ENCODE results near the gene DTX4. TPM values are rescaled to one million over a fixed set of nuclear protein-coding genes. Genes with fewer than 3 reads are reported as not detected.
A peak's percentile ranks its signal among the peaks of the same experiment; 100 is the strongest.

Gene DTX4
- total RNA-seq, 1 donor from 2014 or later: 3.3 TPM

DNA sequence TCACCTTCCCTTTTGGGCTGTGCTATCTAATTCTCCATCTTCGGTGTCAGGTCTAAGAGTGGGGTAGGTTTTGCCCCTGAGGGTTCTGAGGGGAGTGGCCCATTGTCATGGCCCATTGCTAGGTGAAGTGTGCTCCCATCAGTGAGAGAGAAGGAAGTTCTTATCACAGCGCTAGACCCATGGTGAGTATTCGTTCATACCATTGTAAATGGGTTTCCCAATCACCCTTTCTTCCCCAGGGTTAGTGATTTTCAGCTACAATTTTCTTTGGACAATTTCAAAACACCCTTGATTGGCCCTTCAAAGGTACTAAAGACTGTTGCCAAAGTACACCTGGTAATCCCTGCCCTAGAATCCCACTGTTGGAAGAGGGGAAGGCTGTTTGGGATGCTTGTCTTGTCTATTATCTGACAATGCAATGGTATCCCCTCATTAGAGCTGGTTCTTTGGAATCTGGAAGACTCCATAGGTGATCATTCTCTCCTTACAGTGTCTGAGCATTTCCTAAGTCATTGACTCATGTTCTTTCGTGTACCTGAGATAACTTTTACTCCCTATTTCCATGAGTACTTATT, 20.6 kb downstream of the DTX4 start:
- no peak for ATAC-seq

GRCh38 chr11:59193587-59194130, 21.7 kb downstream of the DTX4 start:
- no peak for ATAC-seq

- ATAC-seq: no peak
Observed at GRCh38 chr11:59195586-59195985, 23.7 kb downstream of the DTX4 start.

GRCh38 chr11:59196777-59197176, 24.8 kb downstream of the DTX4 start:
- ATAC-seq: no peak

DNA sequence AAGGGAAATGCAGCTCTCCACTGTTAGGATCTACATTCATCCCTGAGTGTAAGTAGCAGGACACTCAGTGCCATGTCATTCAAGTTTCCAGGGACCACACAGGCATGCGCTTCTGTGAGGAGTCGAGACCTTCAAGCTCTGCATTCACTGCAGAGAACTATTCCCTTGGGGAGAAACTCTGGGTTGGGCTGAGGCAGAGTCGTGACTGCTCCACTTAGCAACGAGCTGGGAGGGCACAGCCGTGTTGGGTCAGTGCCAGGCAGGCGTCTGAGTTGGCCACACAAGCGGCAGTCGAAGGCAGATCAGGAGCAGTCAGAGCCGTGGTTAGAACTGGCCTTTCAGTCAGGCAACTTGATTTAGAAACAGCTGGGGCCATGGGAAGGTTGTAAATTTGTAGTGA, 26.1 kb downstream of the DTX4 start:
- ATAC-seq: peak; percentile 22

DNA sequence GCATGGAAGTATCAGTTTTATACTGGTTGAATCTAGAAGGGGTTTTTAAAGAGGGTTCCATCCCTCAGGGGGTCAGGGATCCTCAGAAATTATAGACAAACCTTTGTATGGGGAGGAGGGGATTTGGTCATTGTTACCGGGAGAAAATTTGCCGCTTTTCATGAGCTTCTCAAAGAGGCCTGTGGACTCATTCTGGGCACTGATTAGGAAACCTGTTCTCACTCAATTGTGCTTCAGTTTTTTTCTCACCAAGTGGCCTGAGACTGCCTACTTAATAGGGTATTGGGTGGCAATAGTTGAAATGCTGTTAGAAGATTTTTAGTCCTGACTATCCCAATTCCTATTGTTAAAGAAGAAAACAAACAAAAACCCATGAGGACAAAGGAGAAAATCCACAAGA, 26.8 kb downstream of the DTX4 start:
- ATAC-seq: no peak

DNA sequence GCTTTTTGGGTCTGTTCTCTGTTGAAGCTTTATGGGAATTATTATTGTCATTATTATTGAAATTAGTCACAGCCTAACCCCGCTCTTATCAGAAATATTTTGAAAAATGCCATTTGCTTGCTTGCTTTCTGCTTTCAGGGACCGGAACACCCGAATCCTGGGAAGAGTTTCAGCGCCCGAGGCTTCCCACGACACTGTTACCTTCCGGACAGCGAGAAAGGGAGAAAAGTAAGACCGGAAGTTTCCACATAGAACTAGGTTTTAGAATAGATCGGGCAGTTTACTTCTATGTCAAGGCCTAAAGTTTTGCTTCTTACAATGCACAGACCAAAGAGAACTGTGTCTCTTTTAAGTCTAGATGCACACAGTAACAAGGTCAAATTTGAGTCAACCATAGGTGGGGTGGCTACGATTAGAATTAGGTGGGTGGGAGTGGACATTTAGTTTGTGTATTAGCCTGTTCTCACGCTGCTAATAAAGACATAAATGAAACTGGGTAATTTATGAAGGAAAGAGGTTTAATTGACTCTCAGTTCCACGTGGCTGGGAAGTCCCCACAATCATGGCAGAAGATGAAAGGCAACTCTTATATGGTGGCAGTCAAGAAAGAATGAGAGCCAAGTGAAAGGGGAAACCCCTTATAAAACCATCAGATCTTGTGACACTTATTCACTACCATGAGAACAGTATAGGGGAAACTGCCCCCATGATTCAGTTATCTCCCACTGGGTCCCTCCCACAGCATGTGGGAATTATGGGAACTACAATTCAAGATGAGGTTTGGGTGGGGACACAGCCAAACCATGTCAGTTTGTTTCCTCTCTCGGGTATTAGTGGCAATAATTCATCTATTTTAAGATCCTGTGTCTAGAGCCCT, 27.9 kb downstream of the DTX4 start:
- ATAC-seq: no peak

DNA sequence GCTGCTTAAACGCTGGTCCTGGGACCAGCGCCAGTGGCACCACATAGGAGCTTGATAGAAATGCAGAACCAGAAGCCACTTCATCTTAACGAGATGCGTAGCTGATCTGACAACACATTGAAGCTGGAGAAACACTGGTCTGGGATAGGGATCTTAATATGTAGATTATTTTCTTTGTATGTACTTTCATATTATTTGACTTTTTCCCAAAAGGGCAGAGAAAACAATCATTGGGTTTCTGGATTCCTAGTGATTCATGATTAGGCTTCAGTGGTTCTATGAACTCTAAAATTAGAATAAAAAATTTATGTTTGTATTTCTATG, 28.5 kb downstream of the DTX4 start:
- no peak for ATAC-seq

DNA sequence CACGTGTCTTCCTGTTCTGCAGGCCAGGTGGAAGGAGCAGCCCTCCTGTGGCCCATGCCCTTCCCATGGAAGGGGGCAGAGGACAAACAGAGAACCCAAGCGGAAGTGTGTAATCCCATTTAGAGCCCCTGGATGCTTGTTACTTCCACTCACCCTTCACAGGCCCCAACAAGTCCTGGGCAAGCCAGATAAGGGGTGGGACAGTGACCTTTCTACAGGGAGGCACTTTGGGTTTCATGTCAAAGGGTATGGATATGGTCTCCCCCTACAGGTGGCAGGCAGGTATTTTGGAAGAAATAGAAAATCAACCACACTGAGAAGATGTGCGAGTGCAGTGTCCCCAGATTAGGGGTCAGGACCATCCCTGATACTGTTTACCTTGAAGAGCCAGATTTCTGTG, 29.4 kb downstream of the DTX4 start:
- ATAC-seq: peak; percentile 35

GRCh38 chr11:59204746-59205145, 32.8 kb downstream of the DTX4 start:
- no peak for ATAC-seq

DNA sequence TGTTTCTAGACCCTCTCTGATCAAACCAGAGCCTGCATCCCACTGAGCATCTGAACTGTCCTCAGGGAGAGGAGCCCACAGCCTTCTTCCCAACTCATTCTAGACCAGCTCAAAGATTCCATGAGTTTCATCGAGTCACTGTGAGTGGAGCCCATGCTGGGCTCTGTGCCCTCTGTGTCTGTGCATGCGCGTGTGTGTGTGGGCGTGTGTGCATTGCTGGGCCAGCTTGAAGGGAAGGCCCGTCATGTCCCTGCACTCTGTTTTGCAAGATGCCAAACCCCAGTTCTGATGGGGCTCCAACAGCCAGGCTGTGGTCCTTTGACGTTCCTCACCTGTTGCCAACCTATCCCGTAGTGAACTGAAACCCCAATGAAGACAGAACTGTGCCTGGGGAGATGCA, 33.7 kb downstream of the DTX4 start:
- ATAC-seq: no peak

- ATAC-seq: peak; percentile 49
Observed at GRCh38 chr11:59206635-59207034, 34.7 kb downstream of the DTX4 start.

DNA sequence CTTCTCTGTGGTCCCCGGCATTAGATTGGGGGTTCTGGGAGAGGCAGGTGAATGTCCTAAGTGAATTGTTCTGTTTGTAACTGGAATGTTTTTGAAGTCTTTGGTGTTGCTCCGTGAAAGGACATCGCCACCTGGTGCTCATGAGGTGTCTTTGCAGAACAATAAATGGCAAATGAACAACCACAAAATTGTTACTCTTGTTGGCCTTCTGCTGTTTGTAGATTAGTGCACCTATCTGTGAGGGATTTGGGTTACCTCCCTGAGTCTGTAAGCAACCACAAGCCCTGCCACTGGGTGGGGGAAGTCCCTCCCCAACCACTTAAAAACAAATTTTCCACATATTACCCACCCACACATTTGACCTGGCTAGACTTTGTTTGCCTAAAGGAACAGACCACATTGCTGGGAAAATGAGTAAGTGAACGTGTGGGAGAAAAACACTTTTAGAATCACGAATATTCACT, 36.1 kb downstream of the DTX4 start:
- peak; percentile 47 for ATAC-seq

GRCh38 chr11:59208956-59209355, 37.0 kb downstream of the DTX4 start:
- no peak for ATAC-seq

GRCh38 chr11:59212222-59212621, 40.3 kb downstream of the DTX4 start:
- ATAC-seq: no peak

- ATAC-seq: no peak
Observed at GRCh38 chr11:59212744-59213631, 41.1 kb downstream of the DTX4 start, which contains the start of gene MPEG1. Gene MPEG1, minus strand, starts transcription at chr11:59212927. Its CDS starts 62 bp downstream, at chr11:59212865.

DNA sequence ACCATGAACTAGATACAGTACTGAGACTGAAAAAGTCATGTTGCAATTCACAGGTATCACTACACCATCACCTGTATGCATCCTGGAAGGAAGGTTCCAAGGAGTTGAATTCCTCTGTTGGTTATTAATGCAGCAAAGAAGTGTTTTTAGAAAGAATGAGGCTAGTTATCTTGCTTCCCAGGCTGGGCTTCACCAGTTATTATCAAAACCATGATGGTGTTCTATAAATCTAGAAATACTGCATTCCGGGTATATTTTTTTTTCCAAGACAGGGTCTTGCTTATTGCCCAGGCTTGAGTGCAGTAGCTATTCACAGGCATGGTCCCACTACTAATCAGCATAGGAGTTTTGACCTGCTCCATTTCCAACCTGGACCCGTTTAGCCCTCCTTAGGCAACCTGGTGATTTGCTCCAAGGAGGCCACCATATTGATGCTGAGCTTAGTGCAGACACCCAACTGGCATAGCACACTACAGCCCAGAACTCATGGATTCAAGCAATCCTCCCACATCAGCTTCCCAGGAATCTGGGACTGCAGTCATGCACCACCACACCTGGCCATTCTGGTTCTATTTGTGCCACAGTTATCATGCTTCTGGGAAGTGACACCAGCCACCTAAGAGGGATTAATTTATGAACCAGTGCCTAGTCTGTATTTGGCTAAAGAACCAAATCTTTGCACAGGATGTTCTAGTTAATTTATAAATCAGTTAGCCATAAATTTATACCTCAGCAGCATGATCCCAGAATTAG, 42.4 kb downstream of the DTX4 start:
- ATAC-seq: no peak

DNA sequence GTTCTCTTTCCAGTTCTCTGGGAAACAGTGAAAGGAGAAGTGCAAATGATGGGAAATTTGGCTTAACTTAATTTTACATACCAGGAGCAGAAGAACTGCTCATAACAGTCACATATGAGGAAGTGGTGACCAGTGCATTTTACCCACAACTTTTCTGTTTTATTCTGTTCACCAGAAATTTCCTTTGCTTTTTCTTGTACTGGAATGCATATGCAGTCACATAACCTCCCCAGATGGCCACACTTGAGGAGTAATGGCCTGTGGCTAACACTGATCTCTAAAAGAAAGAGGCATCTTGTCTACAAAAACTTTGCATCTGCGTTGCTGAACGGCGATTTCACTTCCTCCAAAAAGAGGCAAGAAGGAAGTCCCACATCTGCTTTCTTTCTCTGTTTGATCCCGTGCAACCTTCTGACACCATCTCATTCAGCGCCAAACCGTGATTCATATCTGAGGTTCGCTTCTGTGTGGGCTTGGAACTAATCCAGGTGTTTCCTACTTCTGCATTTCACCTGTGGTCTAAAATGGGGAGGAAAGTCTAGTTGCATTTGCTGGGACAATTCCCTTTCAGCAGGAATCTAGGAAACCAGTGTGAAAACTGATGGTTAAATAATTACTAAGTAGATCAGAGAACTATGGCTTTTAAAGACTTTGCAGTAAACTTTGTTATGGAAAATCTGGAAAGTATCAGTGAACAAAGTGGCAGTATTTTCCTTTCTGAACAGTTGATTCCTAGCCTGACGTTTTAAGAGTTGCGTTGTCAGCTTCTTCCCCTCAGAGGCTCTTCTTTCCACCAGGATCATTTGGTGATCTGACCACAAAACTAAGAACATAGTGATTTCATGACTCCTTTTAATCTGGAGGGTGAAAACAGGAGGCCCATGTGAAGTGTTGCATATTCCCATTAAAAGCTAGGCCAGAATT, 45.0 kb downstream of the DTX4 start:
- peak; percentile 68 for ATAC-seq

DNA sequence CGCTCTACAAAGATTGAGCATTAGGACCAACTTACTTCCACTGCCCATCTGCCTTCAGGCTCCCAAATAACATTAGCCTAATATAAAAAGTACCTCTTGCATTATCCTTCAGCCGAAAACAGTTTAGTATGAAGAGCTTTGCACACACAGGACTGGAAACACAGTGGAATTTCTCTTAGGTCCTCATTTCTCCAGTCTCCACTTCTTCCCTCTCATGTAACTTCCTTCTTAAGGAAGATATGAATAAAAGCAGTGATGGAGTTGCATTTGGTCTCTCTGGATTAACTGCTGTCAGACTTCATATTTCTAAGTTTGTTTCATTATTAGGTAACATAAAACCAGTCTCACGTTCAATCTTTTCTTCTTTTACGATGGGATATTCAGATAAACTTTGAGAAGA, 46.4 kb downstream of the DTX4 start:
- ATAC-seq: no peak

GRCh38 chr11:59218893-59219292, 47.0 kb downstream of the DTX4 start:
- ATAC-seq: no peak

DNA sequence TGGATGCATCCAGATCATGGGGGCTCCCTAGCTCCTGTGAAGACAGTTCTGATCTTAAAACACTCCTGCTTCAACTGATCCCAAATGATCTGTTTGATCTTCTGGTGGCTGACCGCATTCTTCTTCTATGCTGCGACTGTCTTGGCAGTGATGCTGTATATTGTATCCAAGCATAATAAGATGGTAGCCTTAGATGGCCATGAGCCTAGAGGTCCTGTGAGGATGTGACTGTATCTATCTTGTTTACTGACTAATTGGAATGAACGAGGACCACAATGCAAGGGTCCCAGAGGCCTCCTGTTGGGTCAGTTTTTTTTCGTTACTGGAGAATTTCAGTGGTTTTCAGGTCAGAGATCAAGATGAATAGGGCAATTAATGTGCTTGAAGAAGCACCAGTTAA, 47.9 kb downstream of the DTX4 start:
- ATAC-seq: no peak
